HG03521 (cell line): ENCODE data around the gene CLCN1.

Experiments
- ATAC-seq: cut with Tn5 transposase; IDR thresholded peaks from one replicate; pipeline ENCODE4 v1.9.1; 2021; ENCODE audit warnings: mild to moderate bottlenecking, moderate library complexity; ENCODE audit not compliant: unreplicated experiment

CLCN1 gene

GRCh38 chr7:143362131-143363015 lies 46.5 kb downstream of the CLCN1 start, which contains the start of gene FAM131B:
FAM131B (minus strand) TSS chr7:143362713; CDS start chr7:143362603, 110 bp downstream.
- ATAC-seq, result peak; percentile 43

DNA sequence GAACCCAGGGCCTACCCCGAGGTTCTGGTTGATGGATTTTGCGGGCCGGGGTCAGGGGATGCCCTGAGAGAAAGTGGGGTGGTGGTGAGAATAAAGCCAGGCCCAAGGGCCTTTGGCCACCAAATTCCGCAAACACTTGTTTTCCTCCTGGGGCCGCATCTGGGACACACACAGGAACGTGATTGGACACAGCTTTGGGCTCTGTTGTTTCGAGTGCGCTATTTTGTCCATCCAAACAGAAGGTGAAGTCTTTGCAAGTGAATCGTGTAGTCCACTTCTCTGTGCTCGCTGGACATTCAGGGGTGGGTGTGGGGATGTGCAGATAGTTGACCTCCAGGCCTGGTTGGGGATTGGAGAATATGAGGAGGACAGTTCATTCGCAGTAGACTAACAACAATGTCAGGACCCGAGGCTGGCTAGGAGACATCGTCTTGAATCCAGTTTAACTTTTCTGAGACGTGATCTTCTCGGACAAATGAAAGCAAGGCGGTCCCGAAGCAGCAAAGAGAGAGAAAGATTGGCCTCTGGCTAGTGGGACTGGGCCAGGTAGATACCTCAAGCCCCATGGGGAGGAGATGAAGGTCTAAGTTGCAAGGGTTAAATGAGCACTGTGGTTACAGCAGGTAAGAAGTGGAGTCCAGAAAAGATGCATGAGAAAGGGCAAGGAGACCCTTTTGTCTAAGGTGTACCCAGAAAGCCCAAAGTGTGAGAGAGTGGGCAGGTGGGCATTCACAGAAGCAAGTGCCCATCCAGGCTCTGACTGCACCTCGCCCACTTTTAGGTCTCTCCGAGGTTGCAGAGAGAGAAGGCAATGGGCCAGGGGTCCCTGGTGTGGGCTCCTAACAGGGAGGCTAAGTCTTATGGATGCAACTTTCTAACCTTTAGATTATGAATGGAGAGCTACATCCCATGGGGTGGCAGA lies 47.4 kb downstream of the CLCN1 start:
- no peak for ATAC-seq

GRCh38 chr7:143367972-143368371 lies 52.1 kb downstream of the CLCN1 start:
- no peak for ATAC-seq

GRCh38 chr7:143368387-143368786 lies 52.5 kb downstream of the CLCN1 start:
- ATAC-seq, result no peak

DNA sequence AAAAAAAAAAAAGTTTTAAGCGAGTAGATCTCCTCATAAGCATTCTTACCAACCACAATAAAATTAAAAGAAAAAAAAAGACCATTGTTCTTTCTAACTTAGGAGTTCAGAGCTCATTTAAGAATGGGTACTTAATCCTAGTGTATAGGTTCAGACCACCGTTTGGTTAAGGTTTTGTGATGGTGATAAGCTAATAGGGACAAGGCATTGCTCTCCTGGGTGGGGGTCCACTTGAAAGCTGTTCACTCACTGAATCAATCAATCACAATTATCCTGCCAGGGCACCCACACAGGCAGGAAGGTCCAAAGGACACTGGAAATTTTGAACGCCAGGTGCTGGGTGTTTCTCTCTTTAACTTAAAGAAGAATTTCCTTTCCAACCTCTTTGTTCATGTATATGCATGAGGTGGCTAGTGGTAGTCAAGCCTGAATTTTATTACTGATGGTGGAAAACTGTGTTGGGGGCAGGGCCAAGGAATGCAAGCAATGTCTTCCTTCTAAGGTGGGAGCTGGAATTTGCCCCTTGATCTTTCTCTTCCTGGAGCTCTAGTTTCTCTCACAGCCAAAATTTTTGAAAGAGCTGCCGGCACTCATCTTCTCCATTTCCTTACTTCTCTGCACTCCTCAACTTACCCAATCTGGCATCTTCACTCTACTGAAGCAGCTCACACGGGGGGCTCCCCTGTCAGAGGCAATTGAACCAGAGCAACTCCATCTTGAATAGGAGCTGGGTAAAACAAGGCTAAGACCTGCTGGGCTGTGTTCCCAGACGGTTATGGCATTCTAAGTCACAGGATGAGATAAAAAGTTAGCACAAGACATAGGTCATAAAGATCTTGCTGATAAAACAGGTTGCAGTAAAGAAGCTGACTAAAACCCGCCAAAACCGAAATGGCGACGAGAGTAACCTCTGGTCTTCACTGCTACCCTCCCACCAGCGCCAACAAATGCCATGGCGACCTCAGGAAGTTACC lies 54.1 kb downstream of the CLCN1 start:
- ATAC-seq, result no peak

- no peak for ATAC-seq
Observed at GRCh38 chr7:143372070-143372469, 56.2 kb downstream of the CLCN1 start.

DNA sequence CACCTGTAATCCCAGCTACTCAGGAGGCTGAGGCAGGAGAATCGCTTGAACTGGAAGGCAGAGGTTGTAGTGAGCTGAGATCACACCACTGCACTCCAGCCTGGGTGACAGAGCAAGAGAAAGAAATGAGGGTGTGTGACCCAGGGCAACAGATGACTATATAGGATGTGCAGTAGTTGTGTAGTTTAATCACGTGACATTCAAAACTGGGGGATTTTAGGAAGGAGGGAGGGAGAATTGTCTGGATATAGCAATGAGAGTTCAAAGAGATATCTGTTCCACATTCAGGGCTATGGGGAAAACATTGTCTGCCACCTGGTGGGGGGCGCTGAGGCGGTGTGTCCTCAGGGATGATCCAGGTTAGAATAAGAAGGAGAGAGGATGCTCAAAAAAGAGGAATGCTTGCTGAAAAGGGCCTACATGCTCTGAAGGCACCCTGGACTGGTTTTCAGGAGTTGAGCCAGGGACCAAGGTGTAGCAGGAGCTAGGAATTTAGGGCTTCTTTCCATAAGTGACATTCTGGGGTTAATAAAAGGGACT lies 57.4 kb downstream of the CLCN1 start:
- no peak for ATAC-seq

- ATAC-seq, result no peak
Observed at GRCh38 chr7:143374561-143374960, 58.6 kb downstream of the CLCN1 start.

DNA sequence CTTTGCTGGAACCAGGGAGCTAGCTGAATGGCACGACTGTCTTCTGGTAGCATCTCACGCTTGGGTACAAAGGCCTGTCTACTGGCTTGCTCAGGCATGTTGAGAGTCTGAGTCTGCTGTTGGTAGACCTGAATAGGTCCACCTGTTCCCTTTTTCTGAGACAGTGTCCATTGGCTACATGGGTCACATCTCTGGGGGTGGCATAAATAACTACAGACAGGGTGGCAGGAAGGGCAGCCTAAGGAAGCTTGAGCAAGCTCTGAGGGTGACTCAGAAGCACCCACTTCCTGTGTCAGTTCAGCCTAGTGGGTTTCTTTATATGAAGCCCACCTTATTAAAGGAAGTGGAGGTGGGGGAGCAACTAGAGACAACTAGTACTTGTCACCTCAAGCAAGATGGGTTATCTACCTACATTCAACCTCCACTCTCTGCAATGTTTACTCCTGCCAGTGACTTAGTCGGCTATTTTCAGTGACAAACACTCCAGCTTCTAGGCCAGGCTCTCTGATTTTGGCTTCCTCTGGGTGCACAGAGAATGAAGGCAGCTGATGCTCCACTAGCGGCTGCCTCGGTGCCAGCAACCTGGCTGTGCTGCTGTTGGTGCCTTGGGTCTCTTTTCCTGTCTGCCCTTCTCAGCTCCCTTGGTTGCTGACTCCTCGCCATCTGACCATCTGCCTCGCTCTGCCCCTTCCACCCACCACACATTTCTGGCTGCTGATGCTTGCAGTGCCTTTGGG lies 59.6 kb downstream of the CLCN1 start:
- no peak for ATAC-seq

GRCh38 chr7:143376396-143376795 lies 60.5 kb downstream of the CLCN1 start:
- ATAC-seq, result no peak

GRCh38 chr7:143379611-143380259 lies 63.8 kb downstream of the CLCN1 start:
- no peak for ATAC-seq

GRCh38 chr7:143380260-143380645 lies 64.3 kb downstream of the CLCN1 start:
- peak; percentile 45 for ATAC-seq

- ATAC-seq, result peak; percentile 68
Observed at GRCh38 chr7:143380646-143381426, 64.9 kb downstream of the CLCN1 start, which contains the start of gene ZYX. ZYX (plus strand) TSS chr7:143381345; CDS start chr7:143381572, 227 bp downstream.

DNA sequence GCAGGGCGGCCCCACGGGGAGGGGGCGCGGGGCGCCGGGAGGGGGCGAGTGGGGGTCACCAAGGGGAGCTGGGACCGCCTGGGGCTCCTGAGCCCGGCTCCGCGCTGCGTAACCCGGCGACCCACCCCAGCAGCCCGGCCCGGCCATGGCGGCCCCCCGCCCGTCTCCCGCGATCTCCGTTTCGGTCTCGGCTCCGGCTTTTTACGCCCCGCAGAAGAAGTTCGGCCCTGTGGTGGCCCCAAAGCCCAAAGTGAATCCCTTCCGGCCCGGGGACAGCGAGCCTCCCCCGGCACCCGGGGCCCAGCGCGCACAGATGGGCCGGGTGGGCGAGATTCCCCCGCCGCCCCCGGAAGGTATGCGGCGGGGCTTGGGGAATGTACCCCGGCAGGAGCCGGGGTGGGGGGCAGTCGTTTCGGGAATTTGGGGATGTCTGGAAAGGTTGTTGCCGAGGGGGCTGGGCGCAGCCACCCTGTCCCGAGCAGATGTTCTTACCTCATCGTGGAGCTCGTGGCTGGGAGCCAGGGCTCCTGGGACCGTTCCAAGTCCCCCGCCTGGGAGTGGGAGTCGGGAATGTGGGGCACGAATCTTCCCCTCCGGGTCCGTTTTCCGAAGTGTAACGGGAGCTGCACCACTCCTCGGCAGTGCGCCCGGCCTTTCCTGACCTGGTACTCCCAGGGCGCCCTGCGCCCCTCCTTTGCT lies 65.7 kb downstream of the CLCN1 start:
- ATAC-seq, result peak; percentile 10

GRCh38 chr7:143382126-143382790 lies 66.3 kb downstream of the CLCN1 start:
- no peak for ATAC-seq

DNA sequence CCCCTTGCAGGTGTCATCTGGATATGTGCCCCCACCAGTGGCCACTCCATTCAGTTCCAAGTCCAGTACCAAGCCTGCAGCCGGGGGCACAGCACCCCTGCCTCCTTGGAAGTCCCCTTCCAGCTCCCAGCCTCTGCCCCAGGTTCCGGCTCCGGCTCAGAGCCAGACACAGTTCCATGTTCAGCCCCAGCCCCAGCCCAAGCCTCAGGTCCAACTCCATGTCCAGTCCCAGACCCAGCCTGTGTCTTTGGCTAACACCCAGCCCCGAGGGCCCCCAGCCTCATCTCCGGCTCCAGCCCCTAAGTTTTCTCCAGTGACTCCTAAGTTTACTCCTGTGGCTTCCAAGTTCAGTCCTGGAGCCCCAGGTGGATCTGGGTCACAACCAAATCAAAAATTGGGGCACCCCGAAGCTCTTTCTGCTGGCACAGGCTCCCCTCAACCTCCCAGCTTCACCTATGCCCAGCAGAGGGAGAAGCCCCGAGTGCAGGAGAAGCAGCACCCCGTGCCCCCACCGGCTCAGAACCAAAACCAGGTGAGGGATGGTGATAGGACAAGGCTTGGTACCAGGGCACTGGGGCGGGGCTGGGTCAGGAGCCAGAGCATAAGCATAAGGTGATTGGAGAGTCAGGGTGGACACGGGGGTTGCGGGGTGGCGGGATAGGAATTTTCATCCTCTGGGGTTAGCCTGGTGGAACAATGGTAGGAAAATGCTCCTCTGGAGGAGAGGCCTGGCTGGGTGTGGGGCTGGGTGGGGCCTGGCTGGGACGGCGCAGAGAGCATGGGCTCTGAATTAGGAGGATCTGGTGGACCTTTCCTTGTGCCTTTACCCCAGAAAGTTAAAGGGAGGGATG lies 67.1 kb downstream of the CLCN1 start:
- ATAC-seq, result no peak
